HG02763 (cell line): ENCODE data around the gene FMNL2.

Experiments
- ATAC-seq: cut with Tn5 transposase; IDR thresholded peaks from one replicate; pipeline ENCODE4 v1.9.1; 2021; ENCODE audit warnings: mild to moderate bottlenecking, moderate library complexity; ENCODE audit not compliant: unreplicated experiment

Gene FMNL2

DNA sequence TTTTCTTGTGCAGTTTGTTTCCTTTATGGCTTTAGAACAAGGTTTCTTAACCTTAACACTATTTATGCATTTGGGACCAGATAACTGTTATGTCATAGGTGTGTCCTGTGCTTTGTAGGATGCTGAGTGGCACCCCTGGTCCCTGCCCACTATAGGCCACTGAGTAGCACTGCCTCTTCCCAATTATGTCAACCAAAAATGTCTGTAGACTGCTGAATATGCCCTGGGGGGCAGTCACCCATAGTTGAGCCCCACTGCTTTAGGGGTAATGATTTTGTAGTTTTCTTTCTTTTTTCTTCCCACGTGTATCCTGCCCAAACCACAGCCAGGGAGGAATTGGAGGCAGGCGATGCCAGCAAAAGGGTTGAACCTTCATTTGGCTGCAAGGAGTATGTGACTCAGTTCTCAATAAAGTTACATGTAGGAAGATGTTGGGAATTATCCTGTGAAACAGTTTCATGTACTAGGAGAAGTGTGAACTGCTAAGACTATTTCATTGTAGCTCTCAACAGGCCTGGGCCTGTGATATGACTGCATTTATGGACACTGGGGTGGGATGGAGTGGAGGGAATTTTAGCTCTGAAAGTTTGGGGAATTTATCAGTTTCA, 65.7 kb downstream of the FMNL2 start:
- ATAC-seq, result no peak

DNA sequence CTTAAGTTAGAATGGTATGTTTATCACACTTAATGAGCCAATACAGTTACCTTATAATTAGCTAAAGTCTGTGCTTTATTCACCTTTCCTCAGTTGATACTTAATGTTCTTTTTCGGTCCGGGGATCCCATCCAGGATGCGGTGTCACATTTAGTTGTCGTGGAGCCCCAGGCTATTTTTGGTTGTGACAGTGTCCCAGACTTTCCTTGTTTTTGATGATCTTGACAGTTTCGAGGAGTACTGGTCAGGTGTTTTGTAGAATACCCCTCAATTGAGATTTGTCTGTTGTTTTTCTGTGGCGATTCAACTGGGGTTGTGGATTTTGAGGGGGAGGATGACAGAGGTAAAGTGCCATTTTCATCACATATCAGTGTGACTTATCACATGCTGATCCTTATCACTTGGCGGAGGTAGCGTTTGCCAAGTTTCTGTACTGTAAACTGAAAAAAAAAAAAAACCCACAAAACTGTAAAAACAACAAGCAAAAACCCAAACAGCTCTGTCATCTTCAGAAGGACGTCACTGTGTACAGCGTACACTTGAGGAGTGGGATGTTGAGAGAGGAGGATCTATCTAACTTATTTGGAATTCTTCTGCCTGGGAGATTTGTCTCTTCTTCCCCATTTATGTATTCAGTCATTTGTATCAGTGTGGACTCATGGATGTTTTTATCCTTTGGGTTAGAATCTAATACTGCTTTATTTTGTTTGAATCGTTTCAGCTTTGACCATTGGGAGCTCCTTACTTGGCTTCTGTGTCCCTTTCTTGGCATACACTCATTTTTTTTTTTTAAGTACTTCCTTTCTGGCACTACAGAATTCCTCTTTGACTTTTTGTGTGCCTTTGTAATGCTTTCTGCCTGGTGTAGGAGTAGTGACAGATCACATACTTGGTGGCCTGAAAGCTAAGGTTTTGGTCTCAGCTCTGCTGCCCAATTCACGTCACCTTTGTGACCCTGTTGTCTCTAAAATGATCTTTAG, 68.1 kb downstream of the FMNL2 start:
- no peak for ATAC-seq

DNA sequence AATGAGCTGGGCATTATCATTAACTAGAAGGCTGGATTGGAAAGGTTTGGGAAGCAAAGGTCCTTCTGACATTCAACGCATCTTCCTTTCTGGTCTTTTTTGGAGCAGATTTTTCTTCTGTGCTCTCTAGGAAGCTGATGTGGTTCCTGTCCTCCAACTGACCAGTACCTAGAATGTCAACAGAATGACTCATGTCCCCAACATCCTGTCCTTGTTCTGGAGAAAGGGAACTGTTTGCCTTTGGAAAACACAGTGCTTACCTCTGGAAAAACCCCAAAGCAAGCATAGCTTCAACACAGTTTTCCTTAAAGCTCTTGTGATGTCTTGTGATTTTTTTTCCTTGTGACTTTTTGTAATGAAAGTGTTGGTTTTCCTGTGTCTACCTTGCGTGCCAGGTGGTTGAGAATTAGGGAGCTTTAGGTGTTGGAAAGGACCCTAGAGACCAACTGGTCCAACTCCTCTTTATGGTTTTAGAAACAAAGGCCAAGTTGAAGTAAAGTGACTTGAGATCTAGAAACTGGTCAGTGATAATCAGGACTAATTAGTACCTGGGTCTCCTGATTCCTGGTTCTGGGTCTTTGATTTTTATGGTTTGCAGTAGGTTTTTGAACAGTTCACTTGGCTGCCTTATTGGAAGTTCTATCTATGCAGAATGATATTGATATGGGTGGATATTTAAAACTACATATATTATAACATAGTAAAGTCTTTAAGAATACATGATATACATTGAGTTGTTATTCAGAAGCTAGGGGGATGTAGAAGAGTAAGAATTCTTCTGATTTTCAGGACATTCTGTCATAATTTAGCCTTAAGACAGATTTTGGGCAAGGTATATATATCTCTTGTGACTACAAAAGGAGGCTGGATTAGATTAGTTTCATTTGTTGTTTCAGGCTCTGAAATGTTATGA, 70.5 kb downstream of the FMNL2 start:
- no peak for ATAC-seq

DNA sequence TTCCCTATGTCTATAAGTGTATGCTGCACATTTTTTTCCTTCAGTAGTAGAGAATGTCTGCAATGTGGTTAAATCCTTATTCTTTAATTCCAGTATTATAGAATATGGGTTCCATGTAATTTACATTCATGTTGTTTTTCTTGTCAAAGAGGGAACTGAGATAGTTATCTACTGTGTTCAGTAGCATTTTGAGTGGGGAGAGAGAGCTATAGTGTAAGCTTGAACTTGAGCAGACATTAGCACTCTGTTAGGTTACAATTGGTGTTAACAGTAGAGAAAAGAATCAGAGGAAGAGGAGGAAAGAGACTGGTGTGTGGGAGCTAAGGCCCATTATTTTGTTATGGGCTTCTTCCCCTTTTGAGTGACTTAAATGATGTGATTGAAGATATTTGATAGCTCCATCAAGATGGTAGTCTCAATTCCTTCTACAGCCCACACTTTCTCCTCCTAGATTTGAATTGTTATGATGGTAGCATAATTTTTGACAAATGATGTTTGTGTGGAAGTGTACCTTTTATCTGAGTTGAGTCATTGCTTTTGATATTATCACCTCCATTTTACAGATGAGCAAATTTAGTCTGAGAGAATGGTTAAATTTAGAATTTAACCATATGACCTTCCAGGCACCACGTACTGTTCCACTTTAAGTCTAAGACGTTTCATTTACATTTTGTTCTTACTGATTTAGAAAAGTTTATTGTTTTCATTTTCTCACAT, 71.3 kb downstream of the FMNL2 start:
- ATAC-seq, result peak; percentile 36

DNA sequence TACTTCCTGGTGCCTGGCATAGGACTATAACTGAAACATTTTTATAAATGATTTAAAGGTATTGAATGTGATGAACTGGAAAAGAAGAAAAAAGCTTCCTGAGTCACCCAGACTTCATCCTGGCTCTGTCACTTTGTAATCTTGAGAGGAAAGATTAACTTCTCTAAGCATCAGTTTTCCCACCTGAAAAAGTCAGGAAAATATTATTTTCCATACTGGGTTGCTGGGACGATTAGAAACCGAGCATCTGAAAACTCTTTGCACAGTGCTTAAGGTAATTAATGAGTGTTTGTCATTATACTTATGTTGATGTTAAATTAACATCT, 71.8 kb downstream of the FMNL2 start:
- ATAC-seq, result no peak

DNA sequence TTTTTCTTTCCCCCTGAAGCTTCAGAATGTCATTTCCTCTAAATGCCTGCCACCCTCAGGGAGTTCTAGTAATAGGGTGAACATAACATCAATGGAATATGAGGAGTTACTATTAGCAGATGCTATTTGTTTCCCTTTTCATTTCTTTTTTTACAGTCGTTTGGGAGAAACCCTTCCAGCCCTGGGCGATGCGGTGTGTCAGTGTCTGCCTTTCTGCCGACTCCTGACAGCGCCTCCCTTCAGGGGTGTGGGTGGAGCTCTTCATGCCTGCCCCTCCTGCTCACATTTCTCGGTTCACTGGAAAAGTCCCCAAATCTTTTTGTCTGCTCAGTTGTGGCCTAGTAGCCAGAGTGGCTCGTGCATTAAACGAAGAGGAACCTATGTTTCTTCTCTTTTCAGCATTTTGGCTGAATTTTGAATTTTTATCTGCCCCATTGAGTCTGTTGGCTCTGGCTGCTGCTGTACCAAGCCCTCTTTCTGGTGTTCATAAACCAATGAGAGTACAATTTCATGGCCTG, 72.3 kb downstream of the FMNL2 start:
- ATAC-seq, result peak; percentile 89

DNA sequence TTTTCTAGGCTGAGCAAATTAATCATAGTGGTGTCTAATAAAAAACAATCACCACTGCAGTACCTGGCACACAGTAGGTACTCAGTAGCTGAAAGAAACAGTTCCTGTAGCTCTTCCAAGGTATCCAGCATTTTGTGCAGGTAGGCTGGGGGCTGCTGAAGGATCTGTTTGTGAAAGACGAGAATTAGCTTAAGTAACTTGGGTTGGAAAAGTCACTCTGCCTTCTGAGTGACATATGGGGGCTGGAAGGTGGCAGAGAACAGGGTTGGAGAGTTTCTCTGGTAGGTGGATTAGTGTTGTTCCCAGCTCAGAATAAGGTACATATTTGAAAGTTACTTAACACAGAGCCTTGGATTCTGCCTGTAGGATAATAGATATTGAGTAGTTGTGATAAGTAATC, 72.8 kb downstream of the FMNL2 start:
- ATAC-seq, result no peak

DNA sequence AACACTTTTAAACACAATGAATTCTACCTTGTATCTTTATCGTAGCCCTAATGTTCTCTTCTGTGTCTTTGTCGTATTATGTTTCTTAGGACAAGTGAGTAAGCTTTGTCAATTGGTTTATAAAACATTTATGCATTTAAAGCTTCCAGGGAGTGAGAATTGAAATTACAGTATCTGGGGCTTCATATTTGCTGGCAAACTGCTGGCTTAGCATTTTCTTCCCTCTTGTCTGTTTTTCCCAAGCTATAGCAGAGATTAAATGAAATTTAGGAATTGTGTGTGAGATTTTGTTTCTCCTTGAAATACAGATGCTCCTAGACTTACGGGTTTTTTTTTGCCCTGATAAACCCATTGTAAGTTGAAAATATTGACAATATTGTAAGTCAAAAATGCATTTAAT, 73.3 kb downstream of the FMNL2 start:
- no peak for ATAC-seq

DNA sequence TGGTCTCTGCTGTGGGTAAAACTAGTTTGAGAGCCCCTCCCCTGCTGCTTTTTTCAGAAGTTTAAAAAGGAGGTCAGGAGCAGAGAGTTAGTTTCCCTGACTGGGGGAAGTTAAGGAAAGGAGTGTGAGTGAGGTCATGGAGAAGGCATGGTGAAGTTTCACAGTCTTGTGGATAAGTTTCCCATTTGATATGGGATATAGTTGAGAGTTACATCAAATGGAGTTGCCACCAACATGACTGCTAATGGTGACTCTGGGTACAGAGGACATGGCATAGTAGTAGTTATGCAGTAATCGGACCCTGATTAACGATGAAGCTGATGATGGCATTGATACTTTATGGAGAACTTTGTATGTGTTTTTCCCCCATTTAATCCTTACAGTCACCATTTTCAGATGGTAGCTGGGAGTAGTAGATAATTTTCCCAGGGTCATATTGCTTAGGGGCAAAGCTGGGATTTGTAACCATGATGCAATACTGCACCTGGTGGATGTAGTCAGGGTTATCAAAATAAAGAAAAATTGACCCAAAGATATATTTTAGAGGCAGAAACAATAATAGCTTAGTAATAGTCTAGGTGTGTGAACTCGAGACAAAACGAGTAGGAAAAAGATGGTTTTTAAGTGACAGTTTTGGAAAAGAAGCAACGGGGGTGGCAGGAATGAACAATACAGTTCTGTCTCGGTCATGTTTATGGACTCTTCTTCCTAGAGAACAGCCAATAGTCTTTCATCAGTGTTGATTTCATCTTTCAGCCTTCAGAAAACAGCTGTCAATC, 74.6 kb downstream of the FMNL2 start:
- ATAC-seq, result no peak

DNA sequence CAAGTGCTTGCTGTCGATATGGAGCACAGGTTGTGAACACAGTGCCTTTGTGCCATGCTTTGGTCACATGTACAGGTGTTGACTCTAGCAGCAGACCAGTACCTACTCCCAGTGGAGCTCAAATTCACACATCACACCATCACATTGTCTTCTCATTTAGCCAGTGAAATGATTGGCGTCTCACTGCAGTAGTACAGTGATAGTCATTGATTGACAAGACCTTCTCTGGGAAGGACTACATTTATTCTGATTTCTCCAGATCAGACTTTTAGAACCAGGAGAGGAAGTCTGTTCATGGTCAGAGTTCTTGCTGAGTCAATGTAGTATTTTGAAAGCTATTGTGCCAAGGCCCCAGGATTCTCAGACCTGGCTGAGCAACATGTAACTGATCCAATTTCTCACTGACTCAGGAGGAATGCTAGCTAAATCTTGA, 75.2 kb downstream of the FMNL2 start:
- ATAC-seq, result no peak

DNA sequence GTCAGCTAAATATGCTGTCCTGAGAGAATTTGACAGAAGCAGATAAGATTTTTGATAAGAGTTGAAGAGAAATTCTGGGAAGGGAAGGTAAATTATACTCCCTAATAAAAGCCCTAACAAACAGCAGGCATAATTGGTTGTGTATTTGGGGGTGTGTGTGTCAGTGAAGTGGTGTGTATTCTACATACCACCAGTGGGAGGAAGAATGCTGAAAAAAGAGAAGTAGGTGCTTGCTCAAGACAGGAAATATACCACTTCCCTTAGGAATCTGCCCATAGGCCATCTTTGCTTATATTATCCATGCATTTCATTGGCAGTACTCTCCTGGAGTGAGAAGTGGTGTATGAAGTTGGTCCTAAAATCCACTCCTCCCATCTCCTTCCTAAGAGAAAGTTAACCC, 76.2 kb downstream of the FMNL2 start:
- no peak for ATAC-seq

DNA sequence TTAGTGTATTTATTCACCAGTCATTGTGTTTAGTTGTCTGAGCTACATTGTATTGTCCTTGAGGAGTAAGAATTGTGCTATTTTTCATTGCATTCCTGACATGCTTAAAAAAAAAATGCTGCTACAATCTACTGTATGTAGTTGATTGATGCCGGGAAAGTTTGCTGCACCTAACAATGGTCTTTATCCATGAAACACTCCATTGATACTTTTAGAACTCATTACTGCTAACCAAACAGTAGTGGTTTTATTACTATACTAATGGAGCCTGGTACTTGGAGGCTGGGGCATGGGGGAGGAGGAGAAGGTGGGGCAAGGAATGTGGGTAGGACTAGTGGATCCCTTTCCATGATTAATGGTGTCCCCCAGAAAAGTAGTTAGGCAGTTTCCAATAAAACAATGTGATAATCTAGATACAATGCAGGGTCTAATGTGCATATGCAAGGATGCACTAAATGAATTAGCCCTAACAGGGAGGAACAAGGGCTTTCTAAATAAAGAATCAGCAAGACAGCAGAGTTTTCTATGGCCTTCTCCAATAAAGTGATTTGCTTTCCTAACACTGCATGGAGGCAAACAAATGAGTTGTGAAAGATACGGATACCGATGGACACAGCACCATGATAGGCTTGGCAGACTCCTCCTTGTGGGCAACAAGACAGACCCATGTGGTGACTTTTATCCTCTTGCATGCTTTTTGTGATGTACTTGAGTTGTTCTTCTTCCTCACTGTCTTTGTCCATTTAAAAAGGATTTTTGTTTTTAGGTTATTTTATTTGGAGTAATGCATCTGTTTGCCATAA, 78.5 kb downstream of the FMNL2 start:
- ATAC-seq, result no peak

DNA sequence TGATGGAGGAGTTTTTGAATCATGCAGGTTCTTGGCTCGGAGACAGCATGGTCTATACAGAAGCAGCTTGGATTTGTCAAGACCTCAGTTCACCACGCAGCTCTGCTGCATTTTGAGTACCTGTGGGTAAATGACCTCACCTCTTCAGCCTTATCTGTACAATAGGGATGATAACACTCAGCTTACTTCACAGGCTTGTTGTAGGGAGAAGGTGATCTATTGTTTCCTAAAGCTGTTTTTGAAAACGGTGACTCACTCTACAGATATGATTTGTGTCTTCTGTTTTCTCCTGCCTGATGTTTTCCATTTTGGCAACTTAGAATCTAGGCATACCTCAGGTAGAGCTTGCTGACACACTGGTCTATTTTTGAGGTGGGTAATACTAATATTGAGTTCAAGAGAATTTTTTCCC, 80.3 kb downstream of the FMNL2 start:
- ATAC-seq, result no peak

DNA sequence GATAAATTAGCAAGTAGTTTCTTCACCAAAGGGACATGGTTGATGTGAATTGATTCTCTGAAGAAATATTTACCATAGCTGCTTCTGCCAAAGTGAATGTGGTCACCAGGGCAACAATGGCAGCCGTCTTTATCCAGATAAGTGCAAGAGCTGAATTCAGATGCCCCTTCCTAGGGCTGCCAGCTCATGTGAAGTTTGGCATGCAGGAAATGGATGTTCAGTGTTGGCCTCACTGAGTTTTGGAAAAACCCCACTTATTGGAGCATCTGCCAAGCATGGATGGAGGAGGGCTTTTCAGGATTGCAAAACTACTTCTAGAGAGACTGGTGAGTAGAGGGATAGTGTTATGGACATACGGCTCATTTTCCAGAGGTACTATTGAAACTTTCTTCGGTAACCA, 80.8 kb downstream of the FMNL2 start:
- no peak for ATAC-seq

DNA sequence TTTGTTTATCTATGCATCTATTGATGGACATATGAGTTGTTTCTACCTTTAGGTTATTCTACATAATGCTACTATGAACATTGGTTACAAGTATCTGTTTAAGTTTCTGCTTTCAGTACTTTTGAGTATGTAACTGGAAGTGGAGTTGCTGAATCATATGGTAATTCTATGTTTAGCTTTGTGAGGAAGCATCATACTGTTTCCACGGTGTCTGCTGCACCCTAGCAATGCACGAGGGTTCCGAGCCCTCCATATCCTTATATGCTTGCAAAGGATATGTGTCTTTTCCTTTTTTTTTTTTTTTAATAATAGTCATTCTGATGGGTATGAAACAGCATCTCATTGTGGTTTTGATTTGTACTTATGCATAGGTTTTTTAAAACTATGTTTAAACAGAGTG, 83.7 kb downstream of the FMNL2 start:
- ATAC-seq, result no peak

DNA sequence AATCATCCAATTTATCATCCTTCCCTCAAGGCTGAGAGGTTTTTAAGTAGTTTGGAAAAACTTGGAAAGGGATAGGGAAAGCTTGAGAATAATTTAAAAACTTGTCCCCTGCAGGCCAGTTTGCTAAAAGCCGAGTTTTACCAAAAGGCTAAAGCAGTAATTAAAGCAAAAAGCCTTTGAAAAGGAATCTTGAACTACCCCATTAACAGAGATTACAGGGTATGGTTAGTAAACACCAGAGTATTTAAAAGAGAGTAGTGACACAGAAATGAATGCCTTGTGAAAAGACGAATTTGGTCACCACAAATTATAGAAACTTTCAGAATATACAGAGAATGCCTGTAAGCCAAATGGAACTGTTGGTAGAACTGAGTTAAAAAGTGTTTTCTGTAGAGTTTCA, 85.0 kb downstream of the FMNL2 start:
- no peak for ATAC-seq

DNA sequence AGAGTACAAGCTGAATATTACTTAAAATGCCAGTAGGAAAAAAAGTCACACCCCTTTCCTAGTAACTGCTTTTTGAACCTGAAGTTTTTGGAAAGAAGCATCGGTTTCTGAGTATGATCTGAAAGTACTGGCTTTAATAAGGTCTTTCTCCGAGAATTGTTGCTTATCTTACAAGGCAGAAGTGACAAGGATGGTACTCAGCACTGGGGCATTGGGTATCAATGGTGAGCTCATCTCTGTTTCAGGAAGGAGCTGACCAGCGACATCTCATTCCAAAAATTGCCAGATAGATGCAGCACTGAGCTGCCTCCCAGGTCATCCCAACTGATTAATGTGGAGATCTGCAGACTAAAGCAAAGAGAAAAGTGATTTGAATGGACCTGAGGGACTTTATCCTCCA, 85.4 kb downstream of the FMNL2 start:
- no peak for ATAC-seq

DNA sequence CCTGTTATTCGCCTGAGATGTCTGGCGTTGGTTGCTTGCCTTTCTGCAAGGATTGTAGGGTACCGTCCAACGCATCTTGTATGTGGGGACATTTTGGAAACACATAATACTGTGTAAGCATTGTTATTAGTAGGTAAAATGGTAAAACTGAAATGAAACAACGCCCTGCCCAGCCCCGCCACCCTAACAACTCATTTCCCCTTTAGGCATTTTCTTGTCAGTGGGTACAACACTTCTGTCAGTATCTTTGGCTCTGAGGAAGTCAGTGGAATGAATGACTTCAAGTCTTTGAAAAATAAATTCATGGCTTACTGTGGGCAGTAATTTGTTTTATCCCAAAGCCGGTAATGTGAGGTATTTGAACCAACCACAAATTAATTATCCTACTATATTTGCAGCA, 86.0 kb downstream of the FMNL2 start:
- no peak for ATAC-seq
